GM12864 (cell line): ENCODE measurements around the gene SESN2.

Experiments
- DNase-seq: peaks from one replicate; pipeline ENCODE4 v3.0.0-alpha.2; 2011; ENCODE audit warnings: low read depth
- H3K4me3 ChIP-seq: 2 replicates; pipeline ENCODE4 v1.5.1; 2011; ENCODE audit warnings: mild to moderate bottlenecking, low read depth, low read length, control low read depth
- CTCF ChIP-seq: IDR thresholded peaks from 2 replicates; pipeline ENCODE4 v1.5.1; 2011; ENCODE audit warnings: low read depth, mild to moderate bottlenecking, moderate library complexity, low read length, control low read depth, inconsistent platforms; ENCODE audit errors: missing control alignments

The SESN2 gene

DNA sequence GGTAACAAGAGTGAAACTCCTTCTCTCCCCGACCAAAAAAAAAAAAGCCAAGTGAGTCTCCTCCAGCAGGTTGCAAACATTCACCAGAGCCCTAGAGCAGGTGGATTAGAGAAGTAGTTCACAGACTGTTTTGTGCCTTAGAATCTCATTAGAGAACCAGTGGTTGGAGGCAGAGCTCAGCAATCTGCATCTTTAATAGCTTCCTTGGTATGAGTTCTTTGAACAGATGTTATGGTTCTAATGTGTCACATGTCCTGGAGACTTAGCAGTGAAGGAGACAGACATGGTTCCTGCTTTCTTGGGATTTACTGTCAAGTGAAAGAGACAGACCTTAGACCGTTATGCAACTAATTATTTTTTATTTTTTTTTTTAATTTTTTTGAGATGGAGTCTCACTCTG, 26.8 kb downstream of the SESN2 start:
- H3K4me3 ChIP-seq: no peak overlapping the region
- no peak for TF ChIP-seq CTCF
- DNase-seq: no peak

- no peak for DNase-seq
- TF ChIP-seq CTCF: no peak
- no peak overlapping the region for H3K4me3 ChIP-seq
Observed at GRCh38 chr1:28288487-28288886, 29.2 kb downstream of the SESN2 start.

DNA sequence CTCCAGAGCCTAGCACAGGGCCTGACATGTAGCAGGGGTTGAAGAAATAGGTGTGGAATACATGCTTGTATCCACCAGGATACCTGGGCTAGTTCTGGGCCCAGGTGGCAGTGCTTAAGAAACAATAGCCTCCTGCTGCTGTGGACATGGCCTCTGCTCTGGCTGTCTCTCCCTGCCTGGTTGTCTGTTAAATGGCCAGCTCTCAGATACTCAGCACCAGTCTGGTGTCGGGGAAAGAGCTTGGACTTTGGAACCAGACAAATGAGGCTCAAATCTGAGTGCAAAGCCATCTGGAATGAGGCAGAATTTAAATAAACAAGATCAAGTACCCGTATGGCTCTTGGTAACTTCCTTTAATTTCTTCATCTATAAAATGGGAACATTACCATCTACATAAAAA, 31.5 kb downstream of the SESN2 start:
- no peak for TF ChIP-seq CTCF
- no peak for DNase-seq
- H3K4me3 ChIP-seq: no peak overlapping the region

DNA sequence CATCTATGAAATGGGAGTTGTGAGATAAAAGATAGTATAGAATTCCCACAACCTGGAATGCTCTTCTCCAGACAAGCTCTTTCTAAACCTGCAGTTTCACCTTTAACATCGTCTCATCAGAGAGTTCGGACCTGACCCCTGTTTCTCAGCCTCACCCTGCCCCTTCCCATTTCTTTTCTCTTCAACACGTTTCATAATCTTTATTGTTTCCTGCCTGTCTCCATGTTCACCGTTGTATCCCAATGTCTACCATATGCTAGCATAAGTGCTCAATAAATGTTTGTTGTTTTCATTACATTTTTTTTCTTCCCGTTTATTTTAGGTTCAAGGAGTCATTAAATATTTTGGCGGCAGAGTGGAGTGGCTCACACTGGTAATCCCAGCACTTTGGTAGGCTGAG, 32.4 kb downstream of the SESN2 start:
- TF ChIP-seq CTCF: no peak
- H3K4me3 ChIP-seq: no peak overlapping the region
- DNase-seq: no peak

GRCh38 chr1:28295936-28296335, 36.6 kb downstream of the SESN2 start:
- no peak overlapping the region for H3K4me3 ChIP-seq
- TF ChIP-seq CTCF: no peak
- DNase-seq: no peak

- no peak overlapping the region for H3K4me3 ChIP-seq
- DNase-seq: no peak
Observed at GRCh38 chr1:28296401-28297261, 37.3 kb downstream of the SESN2 start.

More at GRCh38 chr1:28296401-28297261, 37.3 kb downstream of the SESN2 start:
- TF ChIP-seq CTCF: no peak
